ENCODE data around the gene CSTB. TPM values are rescaled to one million over a fixed set of nuclear protein-coding genes. Genes with fewer than 3 reads are reported as not detected.

Gene CSTB
- total RNA-seq, 1 experiment from 2014 or later: 36.1 TPM

DNA sequence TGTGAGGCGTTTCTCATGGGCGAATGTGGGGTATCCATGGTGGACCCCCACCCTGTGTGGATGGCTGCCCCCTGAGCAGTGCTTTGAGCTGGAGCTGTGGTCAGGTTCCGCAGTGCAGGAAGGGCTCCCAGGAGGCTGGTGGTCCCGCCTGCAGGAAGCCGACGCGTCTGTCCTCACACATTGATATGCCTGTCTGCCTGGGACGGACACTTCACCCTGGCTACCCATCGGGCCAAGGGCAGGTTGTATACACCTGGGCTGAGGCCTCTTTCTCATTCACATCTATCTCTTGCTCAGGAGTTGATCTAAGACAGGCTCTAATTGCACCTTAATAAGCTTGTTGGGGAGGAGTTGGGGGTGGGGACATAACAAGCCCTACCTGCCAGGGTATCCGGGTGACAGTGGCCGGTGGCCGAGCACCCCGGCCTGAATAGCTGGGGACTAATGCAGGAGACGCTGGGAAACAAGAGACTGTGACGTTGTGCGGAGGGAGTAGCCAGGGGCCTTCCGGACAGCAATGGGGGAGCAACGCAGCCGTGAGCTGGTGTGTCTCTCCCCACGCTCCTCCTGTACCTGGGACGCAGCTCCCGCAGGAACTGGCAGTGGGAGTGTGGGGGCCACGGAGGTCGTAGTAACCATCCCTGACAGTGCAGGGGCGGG is 35.5 kb downstream of the CSTB start:
- POLR2A ChIA-PET: interaction anchor here (0.7 to 1.8 kb wide), 4 partner anchors 12 to 49 kb away, joined by 3 to 6 read pairs (median 4); partner anchors contain the start of gene RRP1
- Mint-ChIP-seq H3K4me1 (peaks cover 16% of the 10 kb centered on the region), H3K36me3 (peaks cover 16% of the 10 kb centered on the region), H3K9me3 (no peaks in the 10 kb centered on the region), H3K4me3 (peak overlapping the region; percentile 14), H3K27me3 (ENCODE audit: low read depth) (no peaks in the 10 kb centered on the region), H3K27ac (peak overlapping the region; percentile 78)
- ATAC-seq (peak; percentile 73), DNase-seq (ENCODE audit: low spot score) (peak; percentile 63)
- CTCF ChIA-PET: interaction anchor here (0.7 to 2.3 kb wide), 5 partner anchors 10 to 49 kb away, joined by 3 to 44 read pairs (median 4); no protein-coding TSS in a partner anchor
- TF ChIP-seq CREM (CRISPR knock-in tag; IDR thresholded peaks at IDR 0.05) (no peak), MYBL2 (CRISPR knock-in tag; IDR thresholded peaks at IDR 0.05) (no peak), ZNF532 (CRISPR knock-in tag; IDR thresholded peaks at IDR 0.05; ENCODE audit: borderline replicate concordance) (no peak), ZNF121 (CRISPR knock-in tag; IDR thresholded peaks at IDR 0.05) (no peak), ATF2 (CRISPR knock-in tag; IDR thresholded peaks at IDR 0.05; ENCODE audit: borderline replicate concordance, low read depth) (no peak), ZBTB43 (CRISPR knock-in tag; IDR thresholded peaks at IDR 0.05) (no peak), KAT7 (CRISPR knock-in tag; IDR thresholded peaks at IDR 0.05; ENCODE audit: borderline replicate concordance) (no peak), E2F5 (CRISPR knock-in tag; IDR thresholded peaks at IDR 0.05) (no peak), E2F1 (CRISPR knock-in tag; IDR thresholded peaks at IDR 0.05) (no peak), ZNF396 (CRISPR knock-in tag; IDR thresholded peaks at IDR 0.05; ENCODE audit: borderline replicate concordance) (no peak), ZMAT4 (CRISPR knock-in tag; IDR thresholded peaks at IDR 0.05) (no peak), RELA (CRISPR knock-in tag; IDR thresholded peaks at IDR 0.05; ENCODE audit: borderline replicate concordance) (no peak), FOXJ3 (CRISPR knock-in tag; IDR thresholded peaks at IDR 0.05; ENCODE audit: borderline replicate concordance) (no peak), TCF7 (CRISPR knock-in tag; IDR thresholded peaks at IDR 0.05; ENCODE audit: low read depth) (no peak), GABPB1 (CRISPR knock-in tag; IDR thresholded peaks at IDR 0.05) (no peak)
- TF ChIP-seq, protein P1, sequence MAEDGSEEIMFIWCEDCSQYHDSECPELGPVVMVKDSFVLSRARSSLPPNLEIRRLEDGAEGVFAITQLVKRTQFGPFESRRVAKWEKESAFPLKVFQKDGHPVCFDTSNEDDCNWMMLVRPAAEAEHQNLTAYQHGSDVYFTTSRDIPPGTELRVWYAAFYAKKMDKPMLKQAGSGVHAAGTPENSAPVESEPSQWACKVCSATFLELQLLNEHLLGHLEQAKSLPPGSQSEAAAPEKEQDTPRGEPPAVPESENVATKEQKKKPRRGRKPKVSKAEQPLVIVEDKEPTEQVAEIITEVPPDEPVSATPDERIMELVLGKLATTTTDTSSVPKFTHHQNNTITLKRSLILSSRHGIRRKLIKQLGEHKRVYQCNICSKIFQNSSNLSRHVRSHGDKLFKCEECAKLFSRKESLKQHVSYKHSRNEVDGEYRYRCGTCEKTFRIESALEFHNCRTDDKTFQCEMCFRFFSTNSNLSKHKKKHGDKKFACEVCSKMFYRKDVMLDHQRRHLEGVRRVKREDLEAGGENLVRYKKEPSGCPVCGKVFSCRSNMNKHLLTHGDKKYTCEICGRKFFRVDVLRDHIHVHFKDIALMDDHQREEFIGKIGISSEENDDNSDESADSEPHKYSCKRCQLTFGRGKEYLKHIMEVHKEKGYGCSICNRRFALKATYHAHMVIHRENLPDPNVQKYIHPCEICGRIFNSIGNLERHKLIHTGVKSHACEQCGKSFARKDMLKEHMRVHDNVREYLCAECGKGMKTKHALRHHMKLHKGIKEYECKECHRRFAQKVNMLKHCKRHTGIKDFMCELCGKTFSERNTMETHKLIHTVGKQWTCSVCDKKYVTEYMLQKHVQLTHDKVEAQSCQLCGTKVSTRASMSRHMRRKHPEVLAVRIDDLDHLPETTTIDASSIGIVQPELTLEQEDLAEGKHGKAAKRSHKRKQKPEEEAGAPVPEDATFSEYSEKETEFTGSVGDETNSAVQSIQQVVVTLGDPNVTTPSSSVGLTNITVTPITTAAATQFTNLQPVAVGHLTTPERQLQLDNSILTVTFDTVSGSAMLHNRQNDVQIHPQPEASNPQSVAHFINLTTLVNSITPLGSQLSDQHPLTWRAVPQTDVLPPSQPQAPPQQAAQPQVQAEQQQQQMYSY (CRISPR knock-in tag; IDR thresholded peaks at IDR 0.05): no peak
- TF ChIP-seq, protein P2, sequence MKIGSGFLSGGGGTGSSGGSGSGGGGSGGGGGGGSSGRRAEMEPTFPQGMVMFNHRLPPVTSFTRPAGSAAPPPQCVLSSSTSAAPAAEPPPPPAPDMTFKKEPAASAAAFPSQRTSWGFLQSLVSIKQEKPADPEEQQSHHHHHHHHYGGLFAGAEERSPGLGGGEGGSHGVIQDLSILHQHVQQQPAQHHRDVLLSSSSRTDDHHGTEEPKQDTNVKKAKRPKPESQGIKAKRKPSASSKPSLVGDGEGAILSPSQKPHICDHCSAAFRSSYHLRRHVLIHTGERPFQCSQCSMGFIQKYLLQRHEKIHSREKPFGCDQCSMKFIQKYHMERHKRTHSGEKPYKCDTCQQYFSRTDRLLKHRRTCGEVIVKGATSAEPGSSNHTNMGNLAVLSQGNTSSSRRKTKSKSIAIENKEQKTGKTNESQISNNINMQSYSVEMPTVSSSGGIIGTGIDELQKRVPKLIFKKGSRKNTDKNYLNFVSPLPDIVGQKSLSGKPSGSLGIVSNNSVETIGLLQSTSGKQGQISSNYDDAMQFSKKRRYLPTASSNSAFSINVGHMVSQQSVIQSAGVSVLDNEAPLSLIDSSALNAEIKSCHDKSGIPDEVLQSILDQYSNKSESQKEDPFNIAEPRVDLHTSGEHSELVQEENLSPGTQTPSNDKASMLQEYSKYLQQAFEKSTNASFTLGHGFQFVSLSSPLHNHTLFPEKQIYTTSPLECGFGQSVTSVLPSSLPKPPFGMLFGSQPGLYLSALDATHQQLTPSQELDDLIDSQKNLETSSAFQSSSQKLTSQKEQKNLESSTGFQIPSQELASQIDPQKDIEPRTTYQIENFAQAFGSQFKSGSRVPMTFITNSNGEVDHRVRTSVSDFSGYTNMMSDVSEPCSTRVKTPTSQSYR (CRISPR knock-in tag; IDR thresholded peaks at IDR 0.05): no peak
- TF ChIP-seq, protein P3, sequence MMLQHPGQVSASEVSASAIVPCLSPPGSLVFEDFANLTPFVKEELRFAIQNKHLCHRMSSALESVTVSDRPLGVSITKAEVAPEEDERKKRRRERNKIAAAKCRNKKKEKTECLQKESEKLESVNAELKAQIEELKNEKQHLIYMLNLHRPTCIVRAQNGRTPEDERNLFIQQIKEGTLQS (CRISPR knock-in tag; conservative IDR thresholded peaks at IDR 0.05): no peak

All from WTC11 (cell line).